ENCODE results near the gene RPS26. TPM values are rescaled to one million over a fixed set of nuclear protein-coding genes. Genes with fewer than 3 reads are reported as not detected.

Gene RPS26
- total RNA-seq, 1 experiment from 2014 or later = 70.2 TPM

DNA sequence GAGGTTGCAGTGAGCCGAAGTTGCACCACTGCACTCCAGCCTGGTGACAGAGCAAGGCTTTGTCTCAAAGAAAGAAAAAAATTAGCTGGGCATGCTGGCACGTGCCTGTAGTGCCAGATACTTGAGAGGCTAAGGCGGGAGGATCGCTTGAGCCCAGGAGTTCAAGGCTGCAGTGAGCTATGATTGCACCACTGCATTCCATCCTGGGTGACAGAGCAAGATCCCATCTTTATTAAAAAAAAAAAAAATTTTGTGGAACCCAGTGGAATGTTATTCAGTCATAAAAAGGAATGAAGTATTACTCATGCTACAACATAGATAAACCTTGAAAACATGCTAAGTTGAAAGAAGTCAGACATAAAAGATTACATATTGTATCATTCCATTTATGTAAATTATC, 29.9 kb downstream of the RPS26 start:
- Histone ChIP-seq H4K20me1 (ENCODE audit: insufficient read depth) (no peaks in the 10 kb centered on the region), H3K27me3 (ENCODE audit: insufficient read depth, low read length) (no peaks in the 10 kb centered on the region), H3K9me3 (ENCODE audit: control insufficient read depth in 1 of 2, insufficient read depth in 1 of 2, low read depth in 1 of 2, low read length in 2 of 2) (no peaks in the 10 kb centered on the region), H3K79me2 (ENCODE audit: insufficient read depth, low read length) (no peaks in the 10 kb centered on the region), H3K9me2 (ENCODE audit: insufficient read depth) (no peaks in the 10 kb centered on the region), H3K27ac (ENCODE audit: low read depth, low read length) (no peak overlapping the region), H3K4me1 (ENCODE audit: control insufficient read depth in 1 of 2, insufficient read depth in 2 of 2, low read length in 2 of 2) (peaks cover 3 to 17% of the 10 kb centered on the region in 2 experiments; a peak in 3 of 4 replicates), H3K9ac (ENCODE audit: low read length) (no peak overlapping the region), H3K4me3 (replicated peaks in 1 of 2; ENCODE audit: low read depth in 1 of 2, low read length in 2 of 2) (no peak overlapping the region), H3K4me2 (ENCODE audit: low read length) (no peak overlapping the region; the same call in 1 of the 2 replicates), H2AFZ (ENCODE audit: low read depth, low read length, poor library complexity, severe bottlenecking) (no peak overlapping the region), H3K36me3 (ENCODE audit: control insufficient read depth in 1 of 2, insufficient read depth in 2 of 2, low read length in 2 of 2) (no peaks in the 10 kb centered on the region)
- no TSS peak for BruUV-seq (replicated peaks)
- intact Hi-C loops (cut with micrococcal nuclease) = no loop called here
- POLR2A ChIA-PET = interaction anchor here (1.0 kb wide), 1 partner anchor 32 kb away, joined by 3 read pairs; the partner anchor contains the start of gene PA2G4
- ATAC-seq = peak; percentile 36; the same call in 1 of the 2 replicates
- RAD21 ChIA-PET (ENCODE audit: low non-redundant PET in 1 of 2, low total read pairs in 2 of 2, uncharacterized antibody in 2 of 2, unreplicated experiment in 2 of 2) = no interaction called here
- no peak for TF ChIP-seq TCF7L2 (IDR thresholded peaks at IDR 0.05; ENCODE audit: borderline replicate concordance, extremely low read depth, insufficient read depth, insufficient read length)
- TF ChIP-seq, protein P1, sequence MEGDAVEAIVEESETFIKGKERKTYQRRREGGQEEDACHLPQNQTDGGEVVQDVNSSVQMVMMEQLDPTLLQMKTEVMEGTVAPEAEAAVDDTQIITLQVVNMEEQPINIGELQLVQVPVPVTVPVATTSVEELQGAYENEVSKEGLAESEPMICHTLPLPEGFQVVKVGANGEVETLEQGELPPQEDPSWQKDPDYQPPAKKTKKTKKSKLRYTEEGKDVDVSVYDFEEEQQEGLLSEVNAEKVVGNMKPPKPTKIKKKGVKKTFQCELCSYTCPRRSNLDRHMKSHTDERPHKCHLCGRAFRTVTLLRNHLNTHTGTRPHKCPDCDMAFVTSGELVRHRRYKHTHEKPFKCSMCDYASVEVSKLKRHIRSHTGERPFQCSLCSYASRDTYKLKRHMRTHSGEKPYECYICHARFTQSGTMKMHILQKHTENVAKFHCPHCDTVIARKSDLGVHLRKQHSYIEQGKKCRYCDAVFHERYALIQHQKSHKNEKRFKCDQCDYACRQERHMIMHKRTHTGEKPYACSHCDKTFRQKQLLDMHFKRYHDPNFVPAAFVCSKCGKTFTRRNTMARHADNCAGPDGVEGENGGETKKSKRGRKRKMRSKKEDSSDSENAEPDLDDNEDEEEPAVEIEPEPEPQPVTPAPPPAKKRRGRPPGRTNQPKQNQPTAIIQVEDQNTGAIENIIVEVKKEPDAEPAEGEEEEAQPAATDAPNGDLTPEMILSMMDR (IDR thresholded peaks at IDR 0.05 in 2 of 3, conservative IDR thresholded peaks at IDR 0.05 in 1 of 3; ENCODE audit: borderline replicate concordance in 1 of 3, insufficient read depth in 1 of 3, low read depth in 2 of 3, low read length in 2 of 3) = no peak
- TF ChIP-seq, protein P2, sequence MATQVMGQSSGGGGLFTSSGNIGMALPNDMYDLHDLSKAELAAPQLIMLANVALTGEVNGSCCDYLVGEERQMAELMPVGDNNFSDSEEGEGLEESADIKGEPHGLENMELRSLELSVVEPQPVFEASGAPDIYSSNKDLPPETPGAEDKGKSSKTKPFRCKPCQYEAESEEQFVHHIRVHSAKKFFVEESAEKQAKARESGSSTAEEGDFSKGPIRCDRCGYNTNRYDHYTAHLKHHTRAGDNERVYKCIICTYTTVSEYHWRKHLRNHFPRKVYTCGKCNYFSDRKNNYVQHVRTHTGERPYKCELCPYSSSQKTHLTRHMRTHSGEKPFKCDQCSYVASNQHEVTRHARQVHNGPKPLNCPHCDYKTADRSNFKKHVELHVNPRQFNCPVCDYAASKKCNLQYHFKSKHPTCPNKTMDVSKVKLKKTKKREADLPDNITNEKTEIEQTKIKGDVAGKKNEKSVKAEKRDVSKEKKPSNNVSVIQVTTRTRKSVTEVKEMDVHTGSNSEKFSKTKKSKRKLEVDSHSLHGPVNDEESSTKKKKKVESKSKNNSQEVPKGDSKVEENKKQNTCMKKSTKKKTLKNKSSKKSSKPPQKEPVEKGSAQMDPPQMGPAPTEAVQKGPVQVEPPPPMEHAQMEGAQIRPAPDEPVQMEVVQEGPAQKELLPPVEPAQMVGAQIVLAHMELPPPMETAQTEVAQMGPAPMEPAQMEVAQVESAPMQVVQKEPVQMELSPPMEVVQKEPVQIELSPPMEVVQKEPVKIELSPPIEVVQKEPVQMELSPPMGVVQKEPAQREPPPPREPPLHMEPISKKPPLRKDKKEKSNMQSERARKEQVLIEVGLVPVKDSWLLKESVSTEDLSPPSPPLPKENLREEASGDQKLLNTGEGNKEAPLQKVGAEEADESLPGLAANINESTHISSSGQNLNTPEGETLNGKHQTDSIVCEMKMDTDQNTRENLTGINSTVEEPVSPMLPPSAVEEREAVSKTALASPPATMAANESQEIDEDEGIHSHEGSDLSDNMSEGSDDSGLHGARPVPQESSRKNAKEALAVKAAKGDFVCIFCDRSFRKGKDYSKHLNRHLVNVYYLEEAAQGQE (IDR thresholded peaks at IDR 0.05; ENCODE audit: low read depth) = no peak
- no peak for TF ChIP-seq SP1 (IDR thresholded peaks at IDR 0.05; ENCODE audit: low read depth)
- no peak for TF ChIP-seq YY1 (IDR thresholded peaks at IDR 0.05; ENCODE audit: extremely low read depth, insufficient replicate concordance, low read depth, low read length)
- TF ChIP-seq ZFX (IDR thresholded peaks at IDR 0.05) = no peak
- TF ChIP-seq, protein P3, sequence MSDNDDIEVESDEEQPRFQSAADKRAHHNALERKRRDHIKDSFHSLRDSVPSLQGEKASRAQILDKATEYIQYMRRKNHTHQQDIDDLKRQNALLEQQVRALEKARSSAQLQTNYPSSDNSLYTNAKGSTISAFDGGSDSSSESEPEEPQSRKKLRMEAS (IDR thresholded peaks at IDR 0.05) = no peak
- TF ChIP-seq EGR1 (IDR thresholded peaks at IDR 0.05; ENCODE audit: low read depth) = no peak
- TF ChIP-seq CBX3 (IDR thresholded peaks at IDR 0.05; ENCODE audit: low read depth) = no peak
- TF ChIP-seq, protein P4, sequence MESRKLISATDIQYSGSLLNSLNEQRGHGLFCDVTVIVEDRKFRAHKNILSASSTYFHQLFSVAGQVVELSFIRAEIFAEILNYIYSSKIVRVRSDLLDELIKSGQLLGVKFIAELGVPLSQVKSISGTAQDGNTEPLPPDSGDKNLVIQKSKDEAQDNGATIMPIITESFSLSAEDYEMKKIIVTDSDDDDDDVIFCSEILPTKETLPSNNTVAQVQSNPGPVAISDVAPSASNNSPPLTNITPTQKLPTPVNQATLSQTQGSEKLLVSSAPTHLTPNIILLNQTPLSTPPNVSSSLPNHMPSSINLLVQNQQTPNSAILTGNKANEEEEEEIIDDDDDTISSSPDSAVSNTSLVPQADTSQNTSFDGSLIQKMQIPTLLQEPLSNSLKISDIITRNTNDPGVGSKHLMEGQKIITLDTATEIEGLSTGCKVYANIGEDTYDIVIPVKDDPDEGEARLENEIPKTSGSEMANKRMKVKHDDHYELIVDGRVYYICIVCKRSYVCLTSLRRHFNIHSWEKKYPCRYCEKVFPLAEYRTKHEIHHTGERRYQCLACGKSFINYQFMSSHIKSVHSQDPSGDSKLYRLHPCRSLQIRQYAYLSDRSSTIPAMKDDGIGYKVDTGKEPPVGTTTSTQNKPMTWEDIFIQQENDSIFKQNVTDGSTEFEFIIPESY (IDR thresholded peaks at IDR 0.05; ENCODE audit: extremely low read depth, insufficient replicate concordance, low read length) = no peak
- no peak for TF ChIP-seq POLR2AphosphoS5 (IDR thresholded peaks at IDR 0.05; ENCODE audit: low read depth, low read length)
- TF ChIP-seq EZH2 (IDR thresholded peaks at IDR 0.05) = no peak
- CTCF ChIA-PET = interaction anchor here (1.8 kb wide), 1 partner anchor 12 kb away, joined by 4 read pairs; no protein-coding TSS in a partner anchor
- DNase-seq (ENCODE audit: low read depth, low spot score) = no peak

Data from HCT116 (cell line).